Glutamatergic neuron (in vitro differentiated cells): Measurements from ENCODE around the gene GALNT13. TPM values are rescaled to one million over a fixed set of nuclear protein-coding genes. Genes with fewer than 3 reads are reported as not detected.

ENCODE experiments used
- DNase-seq: peaks from one replicate; pipeline ENCODE4 v3.0.0; 2022
- H3K27ac Mint-ChIP-seq: one replicate; pipeline ENCODE4 v1.8.0; 2020; ENCODE audit warnings: mild to moderate bottlenecking, mixed read lengths, inconsistent platforms; ENCODE audit not compliant: unreplicated experiment
- H3K27me3 Mint-ChIP-seq: one replicate; pipeline ENCODE4 v1.8.0; 2020; ENCODE audit warnings: mild to moderate bottlenecking, moderate library complexity, mixed read lengths, inconsistent platforms; ENCODE audit not compliant: unreplicated experiment
- H3K36me3 Mint-ChIP-seq: one replicate; pipeline ENCODE4 v1.8.0; 2020; ENCODE audit warnings: mild to moderate bottlenecking, mixed read lengths, inconsistent platforms; ENCODE audit not compliant: unreplicated experiment
- H3K4me1 Mint-ChIP-seq: one replicate; pipeline ENCODE4 v1.8.0; 2020; ENCODE audit warnings: mild to moderate bottlenecking, low read depth, mixed read lengths, inconsistent platforms; ENCODE audit not compliant: unreplicated experiment
- H3K4me3 Mint-ChIP-seq: one replicate; pipeline ENCODE4 v1.8.0; 2020; ENCODE audit warnings: mild to moderate bottlenecking, mixed read lengths, inconsistent platforms; ENCODE audit not compliant: unreplicated experiment
- H3K9me3 Mint-ChIP-seq: one replicate; pipeline ENCODE4 v1.8.0; 2020; ENCODE audit warnings: mild to moderate bottlenecking, moderate library complexity, mixed read lengths, inconsistent platforms; ENCODE audit not compliant: unreplicated experiment
- CTCF ChIP-seq: fragments of 200-600 bp; sonication (generic); IDR thresholded peaks from one replicate; pipeline ENCODE4 v1.5.0; 2021; ENCODE audit not compliant: partially characterized antibody, unreplicated experiment
- total RNA-seq: library from RNA; stranded (reverse); fragmentation: NEBNext Ultra II Directional; extraction: Animal tissue kit (Norgen Biotek cat#: 25700); gene quantifications from one replicate; pipeline ENCODE4 v1.2.1, GENCODE V29; 2021; ENCODE audit not compliant: unreplicated experiment

The GALNT13 gene
- total RNA-seq, 1 donor from 2014 or later = 5.5 TPM

GRCh38 chr2:153967248-153967973 is 95.7 kb downstream of the GALNT13 start:
- Mint-ChIP-seq H3K27me3 (peaks cover 4% of the 10 kb centered on the region), H3K36me3 (no peaks in the 10 kb centered on the region), H3K9me3 (peaks cover 2% of the 10 kb centered on the region), H3K4me1 (peaks cover 3% of the 10 kb centered on the region), H3K4me3 (no peak overlapping the region), H3K27ac (no peak overlapping the region)
- no peak for TF ChIP-seq CTCF
- DNase-seq = no peak

DNA sequence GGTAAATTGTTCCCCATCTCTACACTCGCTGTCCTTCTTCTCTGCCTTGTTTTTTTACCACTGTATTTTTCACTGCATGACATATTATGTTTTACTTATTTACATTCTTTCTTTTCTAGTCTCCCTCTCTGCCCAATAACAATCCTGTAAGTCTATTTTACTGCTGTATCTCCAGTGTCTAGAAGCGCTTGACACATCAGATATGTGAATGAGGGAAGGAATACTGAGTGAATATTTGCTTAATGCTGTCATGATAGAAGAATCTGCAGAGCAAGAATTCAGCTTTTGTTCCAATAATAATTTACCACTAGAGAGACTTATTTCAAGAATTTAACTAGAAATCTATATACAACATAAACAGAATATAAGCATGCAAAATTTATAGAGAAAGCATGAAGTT is 99.5 kb downstream of the GALNT13 start:
- no peak overlapping the region for H3K4me3 Mint-ChIP-seq
- H3K4me1 Mint-ChIP-seq = peaks cover 3% of the 10 kb centered on the region
- no peak for DNase-seq
- no peak overlapping the region for H3K27ac Mint-ChIP-seq
- no peaks in the 10 kb centered on the region for H3K36me3 Mint-ChIP-seq
- peaks cover 2% of the 10 kb centered on the region for H3K9me3 Mint-ChIP-seq
- H3K27me3 Mint-ChIP-seq = peaks cover 2% of the 10 kb centered on the region
- no peak for TF ChIP-seq CTCF

DNA sequence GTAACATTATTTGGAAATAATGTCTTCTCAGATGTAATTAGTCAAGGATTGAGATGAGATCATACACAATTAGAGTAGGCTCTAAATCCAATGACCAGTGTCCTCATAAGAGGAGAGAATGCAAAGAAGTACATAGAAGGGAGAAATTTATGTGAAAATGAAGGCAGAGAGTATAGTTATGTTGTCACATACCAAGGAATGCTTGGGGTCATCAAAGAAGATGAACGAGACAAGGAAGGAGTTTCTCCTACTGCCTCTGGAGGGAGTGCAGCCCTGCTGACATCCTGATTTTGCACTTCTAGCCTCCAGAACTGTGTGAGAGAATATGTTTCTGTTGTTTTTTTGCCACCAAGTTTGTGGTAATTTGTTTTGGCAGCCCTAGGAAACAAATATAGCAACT is 100.1 kb downstream of the GALNT13 start:
- DNase-seq = no peak
- Mint-ChIP-seq H3K4me1 (peaks cover 3% of the 10 kb centered on the region), H3K36me3 (no peaks in the 10 kb centered on the region), H3K9me3 (peaks cover 2% of the 10 kb centered on the region), H3K27ac (no peak overlapping the region), H3K4me3 (no peak overlapping the region), H3K27me3 (peaks cover 2% of the 10 kb centered on the region)
- no peak for TF ChIP-seq CTCF

DNA sequence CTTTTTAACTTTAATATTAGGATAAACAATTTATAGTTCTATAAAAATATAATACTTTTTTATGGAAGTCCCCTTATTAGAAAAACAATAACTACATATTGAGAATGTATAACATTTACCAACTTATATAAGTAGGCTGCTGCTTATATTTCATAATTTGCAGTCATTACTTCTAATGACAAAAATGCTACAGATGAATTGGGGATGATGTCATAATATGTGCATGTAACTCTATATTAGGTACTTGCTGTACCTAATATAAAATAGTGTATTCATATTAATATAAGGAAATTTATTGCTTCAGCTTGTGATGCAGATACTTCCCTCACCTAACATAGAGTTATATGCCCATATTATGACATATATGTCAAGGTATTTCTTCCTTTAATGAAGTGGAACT is 100.7 kb downstream of the GALNT13 start:
- TF ChIP-seq CTCF = no peak
- Mint-ChIP-seq H3K4me3 (no peak overlapping the region), H3K27me3 (peaks cover 2% of the 10 kb centered on the region), H3K36me3 (no peaks in the 10 kb centered on the region), H3K27ac (no peak overlapping the region), H3K4me1 (peaks cover 3% of the 10 kb centered on the region), H3K9me3 (peaks cover 2% of the 10 kb centered on the region)
- no peak for DNase-seq

- no peak overlapping the region for H3K27ac Mint-ChIP-seq
Measured at GRCh38 chr2:153986488-153987229, 114.9 kb downstream of the GALNT13 start.

More at GRCh38 chr2:153986488-153987229, 114.9 kb downstream of the GALNT13 start:
- no peaks in the 10 kb centered on the region for H3K9me3 Mint-ChIP-seq
- H3K4me3 Mint-ChIP-seq = no peak overlapping the region
- DNase-seq = no peak
- no peaks in the 10 kb centered on the region for H3K36me3 Mint-ChIP-seq
- H3K4me1 Mint-ChIP-seq = no peaks in the 10 kb centered on the region
- H3K27me3 Mint-ChIP-seq = no peaks in the 10 kb centered on the region
- no peak for TF ChIP-seq CTCF
